Right atrium auricular region (tissue), 2 donors: ENCODE data around the gene RAPGEF6. TPM values are rescaled to one million over a fixed set of nuclear protein-coding genes. Genes with fewer than 3 reads are reported as not detected.

Experiments used
- DNase-seq: peaks from one replicate; pipeline ENCODE4 v3.0.0-alpha.2; 2019; ENCODE audit warnings: low spot score
- H3K27ac ChIP-seq, 2 donors: fragments of 200-600 bp; sonication (generic); 1 replicate in 1 of 2; 2 replicates in 1 of 2; pipeline ENCODE4 v1.5.1; 2016 to 2019
- H3K27me3 ChIP-seq, 2 donors: fragments of 200-600 bp; sonication (generic); one replicate each; pipeline versions ENCODE4 v1.5.1 to v1.6.0; 2017 to 2019
- H3K36me3 ChIP-seq: fragments of 200-600 bp; sonication (generic); one replicate; pipeline ENCODE4 v1.5.1; 2016
- H3K4me1 ChIP-seq, 2 donors: fragments of 200-600 bp; sonication (generic); one replicate each; pipeline versions ENCODE4 v1.5.1 to v1.6.0; 2017 to 2019
- H3K4me3 ChIP-seq, 2 donors: fragments of 200-600 bp; sonication (generic); 1 replicate in 1 of 2; 2 replicates in 1 of 2; pipeline ENCODE4 v1.5.1; 2017 to 2019; ENCODE audit warnings: mild to moderate bottlenecking in 1 of 2, moderate library complexity in 1 of 2
- H3K9me3 ChIP-seq, 2 donors: fragments of 200-600 bp; sonication (generic); one replicate each; pipeline ENCODE4 v1.5.1; 2019
- CTCF ChIP-seq, 2 donors: fragments of 200-600 bp; sonication (generic); IDR thresholded peaks; one replicate each; pipeline ENCODE4 v1.5.1; 2019; ENCODE audit warnings: antibody characterized with exemption in 2 of 2
- total RNA-seq, 2 donors: library from RNA; depleted of rRNA; stranded (reverse); fragments of >200 nt; gene quantifications; one replicate each; pipeline ENCODE4 v1.1.0, GENCODE V29; 2016

RAPGEF6 gene
- total RNA-seq, 2 donors from 2014 or later, result 10.0 to 14.0 TPM

GRCh38 chr5:131423056-131423455 lies 212.0 kb downstream of the RAPGEF6 start:
- H3K9me3 ChIP-seq, result no peaks in the 10 kb centered on the region
- H3K4me1 ChIP-seq, result no peaks in the 10 kb centered on the region
- H3K36me3 ChIP-seq, result peaks cover 12% of the 10 kb centered on the region
- no peak for DNase-seq
- peak in 1 of 2 donors; percentile 60 for TF ChIP-seq CTCF (IDR thresholded peaks at IDR 0.05)
- H3K4me3 ChIP-seq, result no peak overlapping the region
- H3K27me3 ChIP-seq, result no peaks in the 10 kb centered on the region
- H3K27ac ChIP-seq, result no peak overlapping the region

GRCh38 chr5:131419877-131420276 lies 215.2 kb downstream of the RAPGEF6 start:
- H3K4me1 ChIP-seq, result no peaks in the 10 kb centered on the region
- H3K27me3 ChIP-seq, result no peaks in the 10 kb centered on the region
- no peak overlapping the region for H3K4me3 ChIP-seq
- no peak overlapping the region for H3K27ac ChIP-seq
- no peak for TF ChIP-seq CTCF (IDR thresholded peaks at IDR 0.05)
- no peak for DNase-seq
- no peaks in the 10 kb centered on the region for H3K9me3 ChIP-seq
- peaks cover 5% of the 10 kb centered on the region for H3K36me3 ChIP-seq

- TF ChIP-seq CTCF (IDR thresholded peaks at IDR 0.05), result no peak
- no peaks in the 10 kb centered on the region for H3K9me3 ChIP-seq
- no peak overlapping the region for H3K4me3 ChIP-seq
- DNase-seq, result no peak
- no peaks in the 10 kb centered on the region for H3K27me3 ChIP-seq
- peaks cover 5% of the 10 kb centered on the region for H3K36me3 ChIP-seq
- H3K27ac ChIP-seq, result no peak overlapping the region
- H3K4me1 ChIP-seq, result no peaks in the 10 kb centered on the region
These were observed 216.2 kb downstream of the RAPGEF6 start for GRCh38 chr5:131418846-131419245.

- peak; percentile 58 to 90 for TF ChIP-seq CTCF (IDR thresholded peaks at IDR 0.05)
- Histone ChIP-seq H3K9me3 (no peaks in the 10 kb centered on the region), H3K27ac (no peak overlapping the region)
These were observed 217.7 kb downstream of the RAPGEF6 start for GRCh38 chr5:131417240-131417869.

GRCh38 chr5:131416729-131417128 lies 218.3 kb downstream of the RAPGEF6 start:
- Histone ChIP-seq H3K9me3 (no peaks in the 10 kb centered on the region), H3K36me3 (peaks cover 3% of the 10 kb centered on the region), H3K27ac (no peak overlapping the region), H3K4me1 (no peaks in the 10 kb centered on the region), H3K27me3 (no peaks in the 10 kb centered on the region), H3K4me3 (no peak overlapping the region)
- TF ChIP-seq CTCF (IDR thresholded peaks at IDR 0.05), result no peak
- DNase-seq, result no peak

More at GRCh38 chr5:131417240-131417869, 217.7 kb downstream of the RAPGEF6 start:
- no peaks in the 10 kb centered on the region for H3K27me3 ChIP-seq
- no peak overlapping the region for H3K4me3 ChIP-seq
- peak; percentile 79 for DNase-seq
- H3K36me3 ChIP-seq, result peaks cover 5% of the 10 kb centered on the region
- H3K4me1 ChIP-seq, result no peaks in the 10 kb centered on the region
